Activated B cell treated with CpG ODN at 0.5 μM for 24 hours (primary cell): Measurements from ENCODE around the gene PLCH1. TPM values are rescaled to one million over a fixed set of nuclear protein-coding genes. Genes with fewer than 3 reads are reported as not detected.

Source experiments
- ATAC-seq: fragments of 200-7000 bp; cut with Tn5 transposase; one replicate; pipeline ENCODE4 v1.10.0; 2021; ENCODE audit warnings: low read depth, mild to moderate bottlenecking, moderate library complexity
- CTCF ChIA-PET: fragments of 350-600 bp; sonication (Branson Sonifier 250); formaldehyde crosslinking; loops from one replicate; lab custom pipeline; 2021; ENCODE audit warnings: antibody characterized with exemption; lab: Charles Lee
- POLR2A ChIA-PET: fragments of 350-600 bp; sonication (Branson Sonifier 250); formaldehyde crosslinking; loops from one replicate; lab custom pipeline; 2021; ENCODE audit warnings: antibody characterized with exemption; lab: Charles Lee
- DNase-seq: peaks from one replicate; pipeline ENCODE4 v3.0.0; 2022
- H3K27ac Mint-ChIP-seq: one replicate; pipeline ENCODE4 v1.8.0; 2020; ENCODE audit warnings: mixed read lengths
- H3K27me3 Mint-ChIP-seq: one replicate; pipeline ENCODE4 v1.8.0; 2021; ENCODE audit warnings: mixed read lengths
- H3K36me3 Mint-ChIP-seq: one replicate; pipeline ENCODE4 v1.8.0; 2021; ENCODE audit warnings: low read depth, mixed read lengths
- H3K4me1 Mint-ChIP-seq: one replicate; pipeline ENCODE4 v1.8.0; 2021; ENCODE audit warnings: mixed read lengths
- H3K4me3 Mint-ChIP-seq: one replicate; pipeline ENCODE4 v1.8.0; 2020; ENCODE audit warnings: mild to moderate bottlenecking, mixed read lengths
- H3K9me3 Mint-ChIP-seq: one replicate; pipeline ENCODE4 v1.8.0; 2020; ENCODE audit warnings: mixed read lengths
- CTCF ChIP-seq: fragments of 200-600 bp; IDR thresholded peaks from one replicate; pipeline ENCODE4 v1.8.0; 2022; ENCODE audit warnings: antibody characterized with exemption, mild to moderate bottlenecking
- intact Hi-C: fragments of 100-400 bp; cut with micrococcal nuclease; formaldehyde crosslinking; loops from one replicate; pipeline ENCODE4 v1.15.1; 2024
- total RNA-seq: library from RNA; stranded (reverse); gene quantifications from 2 replicates; pipeline ENCODE4 v1.2.3, GENCODE V29; 2022

The PLCH1 gene
- total RNA-seq, 1 donor from 2014 or later = 0.27 TPM

- DNase-seq = no peak
- H3K4me1 Mint-ChIP-seq = no peaks in the 10 kb centered on the region
Observed at GRCh38 chr3:155701882-155702465, 42.9 kb downstream of the PLCH1 start.

GRCh38 chr3:155697542-155697941 lies 47.3 kb downstream of the PLCH1 start:
- no peaks in the 10 kb centered on the region for H3K9me3 Mint-ChIP-seq
- ATAC-seq = no peak

More at GRCh38 chr3:155701882-155702465, 42.9 kb downstream of the PLCH1 start:
- no peaks in the 10 kb centered on the region for H3K9me3 Mint-ChIP-seq
- POLR2A ChIA-PET = interaction anchor here (0.6 kb wide), 2 partner anchors 9 to 1448 kb away, joined by 3 read pairs; no protein-coding TSS in a partner anchor
- intact Hi-C loops = loop anchor here (1.0 to 5.0 kb wide), 5 partner anchors 289 to 1367 kb away; no protein-coding TSS in a partner anchor
- ATAC-seq = no peak
- TF ChIP-seq CTCF = peak; percentile 72
- CTCF ChIA-PET = interaction anchor here (0.5 to 4.4 kb wide), 14 partner anchors 9 to 1389 kb away, joined by 3 to 61 read pairs (median 5); no protein-coding TSS in a partner anchor
- H3K36me3 Mint-ChIP-seq = no peaks in the 10 kb centered on the region
- H3K4me3 Mint-ChIP-seq = no peak overlapping the region
- no peak overlapping the region for H3K27ac Mint-ChIP-seq
- peaks cover 5% of the 10 kb centered on the region for H3K27me3 Mint-ChIP-seq

GRCh38 chr3:155690921-155691320 lies 54.0 kb downstream of the PLCH1 start:
- Mint-ChIP-seq H3K4me1 (no peaks in the 10 kb centered on the region), H3K27me3 (peaks cover 9% of the 10 kb centered on the region), H3K36me3 (no peaks in the 10 kb centered on the region), H3K9me3 (no peaks in the 10 kb centered on the region), H3K4me3 (no peak overlapping the region), H3K27ac (no peak overlapping the region)
- DNase-seq (no peak), ATAC-seq (no peak)
- no peak for TF ChIP-seq CTCF
- CTCF ChIA-PET = interaction anchor here (1.1 kb wide), 1 partner anchor 11 kb away, joined by 6 read pairs; no protein-coding TSS in a partner anchor
- intact Hi-C loops = no loop called here
- POLR2A ChIA-PET = no interaction called here

More at GRCh38 chr3:155697542-155697941, 47.3 kb downstream of the PLCH1 start:
- intact Hi-C loops = no loop called here
- DNase-seq = no peak
- Mint-ChIP-seq H3K4me1 (no peaks in the 10 kb centered on the region), H3K27me3 (peaks cover 2% of the 10 kb centered on the region), H3K36me3 (no peaks in the 10 kb centered on the region), H3K27ac (no peak overlapping the region), H3K4me3 (no peak overlapping the region)
- ChIA-PET POLR2A (no interaction called here), CTCF (no interaction called here)
- no peak for TF ChIP-seq CTCF

DNA sequence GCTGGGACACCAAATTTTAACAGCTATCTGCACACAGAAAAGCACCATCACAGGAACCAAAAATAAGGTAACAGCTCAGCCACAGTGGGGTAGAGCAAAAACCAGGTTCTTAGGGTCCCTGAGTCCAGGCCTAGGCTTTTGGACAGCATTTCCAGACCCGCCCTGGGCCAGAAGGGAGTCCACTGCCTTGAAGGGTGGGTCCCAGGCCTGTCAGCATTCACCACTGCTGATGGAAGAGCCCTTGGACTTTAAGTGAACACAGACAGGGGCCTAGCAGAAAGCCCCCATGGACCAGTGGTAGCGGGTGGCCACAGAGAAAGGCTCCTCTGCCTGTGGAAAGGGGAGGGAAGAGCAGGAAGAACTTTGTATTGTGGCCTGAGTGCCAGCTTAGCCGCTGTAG lies 56.4 kb downstream of the PLCH1 start:
- no peak overlapping the region for H3K27ac Mint-ChIP-seq
- no peak for DNase-seq
- H3K36me3 Mint-ChIP-seq = no peaks in the 10 kb centered on the region
- no peaks in the 10 kb centered on the region for H3K4me1 Mint-ChIP-seq
- ATAC-seq = no peak
- intact Hi-C loops = no loop called here
- H3K9me3 Mint-ChIP-seq = no peaks in the 10 kb centered on the region
- peaks cover 9% of the 10 kb centered on the region for H3K27me3 Mint-ChIP-seq
- ChIA-PET CTCF (no interaction called here), POLR2A (no interaction called here)
- H3K4me3 Mint-ChIP-seq = no peak overlapping the region
- TF ChIP-seq CTCF = no peak

DNA sequence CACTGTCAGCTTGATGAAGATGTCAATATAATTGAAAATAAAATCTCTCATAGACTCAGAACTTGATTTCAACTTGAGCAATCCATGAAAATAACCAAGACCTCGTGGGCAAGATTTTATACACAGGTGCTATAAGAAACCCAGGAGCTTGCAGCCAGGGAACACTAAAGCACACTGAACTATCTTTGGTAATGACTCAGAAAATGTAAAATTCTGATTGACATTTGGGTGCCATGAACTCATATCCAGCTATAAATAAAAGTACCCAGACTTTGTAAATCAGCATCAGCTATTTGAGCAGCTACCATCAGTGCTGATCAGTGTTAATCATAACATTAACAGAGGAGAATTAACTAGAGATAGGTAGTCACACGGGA lies 61.5 kb downstream of the PLCH1 start:
- H3K4me1 Mint-ChIP-seq = no peaks in the 10 kb centered on the region
- no peak overlapping the region for H3K27ac Mint-ChIP-seq
- CTCF ChIA-PET = interaction anchor here (1.3 kb wide), 1 partner anchor 18 kb away, joined by 4 read pairs; no protein-coding TSS in a partner anchor
- H3K27me3 Mint-ChIP-seq = peaks cover 6% of the 10 kb centered on the region
- intact Hi-C loops = no loop called here
- no peaks in the 10 kb centered on the region for H3K36me3 Mint-ChIP-seq
- H3K4me3 Mint-ChIP-seq = no peak overlapping the region
- no peak for TF ChIP-seq CTCF
- ATAC-seq (no peak), DNase-seq (no peak)
- H3K9me3 Mint-ChIP-seq = no peaks in the 10 kb centered on the region
- POLR2A ChIA-PET = no interaction called here
